Lower lobe of right lung (tissue), 2 donors: ENCODE data around the gene ZNF12. TPM values are rescaled to one million over a fixed set of nuclear protein-coding genes. Genes with fewer than 3 reads are reported as not detected.
"Not testable (repeated sequence)": the region's sequence is repeated elsewhere in the genome, so short reads cannot be mapped to it uniquely, and the experiment has no call there.

Experiments
- ATAC-seq, 2 donors: fragments of 200-7000 bp; cut with Tn5 transposase; one replicate each; pipeline ENCODE4 v1.9.1; 2020 to 2022; ENCODE audit warnings: mild to moderate bottlenecking in 2 of 2, moderate library complexity in 2 of 2
- DNase-seq: peaks from one replicate; pipeline ENCODE4 v3.0.0-alpha.2; 2020
- H3K27ac ChIP-seq: fragments of 200-600 bp; one replicate; pipeline ENCODE4 v1.8.0; 2022
- H3K27me3 ChIP-seq: fragments of 200-600 bp; one replicate; pipeline ENCODE4 v1.8.0; 2022; ENCODE audit warnings: low read depth
- H3K36me3 ChIP-seq: fragments of 200-600 bp; one replicate; pipeline ENCODE4 v1.8.0; 2022; ENCODE audit warnings: mild to moderate bottlenecking
- H3K4me1 ChIP-seq: fragments of 200-600 bp; one replicate; pipeline ENCODE4 v1.8.0; 2022
- H3K4me3 ChIP-seq: fragments of 200-600 bp; one replicate; pipeline ENCODE4 v1.8.0; 2022; ENCODE audit warnings: mild to moderate bottlenecking
- H3K9me3 ChIP-seq: fragments of 200-600 bp; one replicate; pipeline ENCODE4 v1.8.0; 2022
- intact Hi-C: fragments of 100-400 bp; cut with DNase I; formaldehyde crosslinking; loops from one replicate; pipeline ENCODE4 v1.11.0; 2022
- total RNA-seq: library from RNA; stranded (reverse); fragmentation: NEBNext Ultra II Directional; extraction: Animal tissue kit (Norgen Biotek cat#: 25700); gene quantifications from one replicate; pipeline ENCODE4 v1.2.1, GENCODE V29; 2021
- TF ChIP-seq, protein P1 (sequence below): fragments of 200-600 bp; IDR thresholded peaks from one replicate; pipeline ENCODE4 v1.8.0; 2022; ENCODE audit warnings: antibody characterized with exemption, mild to moderate bottlenecking
- donor health status: DM: no; HTN: yes; CAD: no; lungs with severe emphysema.

ZNF12 gene
- total RNA-seq, 1 donor from 2014 or later: 23.4 TPM

DNA sequence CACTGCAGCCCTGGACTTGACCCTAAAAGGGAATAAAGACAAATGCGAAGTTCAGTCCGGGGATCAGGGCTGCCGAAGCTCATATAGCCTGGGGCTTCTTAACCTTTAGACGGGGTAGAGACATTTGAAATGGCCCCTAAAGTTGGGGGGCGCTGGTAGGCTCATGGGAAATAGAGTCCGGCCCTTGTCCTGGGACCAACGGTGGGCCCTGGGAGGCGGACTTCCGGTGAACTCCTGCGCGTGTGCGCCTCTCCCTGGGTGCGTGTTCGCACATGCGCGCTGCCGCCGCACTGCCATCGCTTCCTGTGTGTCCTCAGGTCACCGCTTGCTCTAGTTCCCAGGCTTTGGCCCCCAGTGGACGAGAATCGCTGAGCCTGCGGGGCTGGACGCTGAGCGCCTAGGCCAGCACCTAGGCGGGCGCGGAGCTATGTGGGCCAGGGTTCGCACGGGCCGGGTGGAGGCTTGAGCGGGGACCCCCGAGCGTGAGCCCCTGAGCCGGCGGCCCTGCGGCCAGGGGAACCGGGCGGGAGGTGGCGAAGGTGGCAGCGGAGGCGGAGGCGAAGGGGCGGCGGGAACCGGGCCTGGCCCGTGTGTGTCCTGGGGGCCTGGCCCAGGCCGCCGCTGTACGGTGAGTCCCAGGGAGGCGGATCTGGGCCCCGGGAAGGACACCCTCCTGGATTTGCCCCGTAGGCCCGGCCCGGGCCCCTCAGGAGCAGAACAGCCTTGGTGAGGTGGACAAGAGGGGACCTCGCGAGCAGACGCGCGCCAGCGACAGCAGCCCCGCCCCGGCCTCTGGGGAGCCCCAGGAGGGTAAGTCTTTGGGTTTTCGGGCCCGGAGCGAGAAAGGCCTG lies 23.0 kb upstream of the ZNF12 start:
- Histone ChIP-seq H3K9me3 (no peaks in the 10 kb centered on the region), H3K4me3 (peak overlapping the region; percentile 94), H3K27ac (peak overlapping the region; percentile 82), H3K4me1 (peaks cover 8% of the 10 kb centered on the region), H3K27me3 (no peaks in the 10 kb centered on the region), H3K36me3 (peaks cover 27% of the 10 kb centered on the region)
- peak; percentile 100 for ATAC-seq
- intact Hi-C loops: no loop called here
- TF ChIP-seq, protein P1, sequence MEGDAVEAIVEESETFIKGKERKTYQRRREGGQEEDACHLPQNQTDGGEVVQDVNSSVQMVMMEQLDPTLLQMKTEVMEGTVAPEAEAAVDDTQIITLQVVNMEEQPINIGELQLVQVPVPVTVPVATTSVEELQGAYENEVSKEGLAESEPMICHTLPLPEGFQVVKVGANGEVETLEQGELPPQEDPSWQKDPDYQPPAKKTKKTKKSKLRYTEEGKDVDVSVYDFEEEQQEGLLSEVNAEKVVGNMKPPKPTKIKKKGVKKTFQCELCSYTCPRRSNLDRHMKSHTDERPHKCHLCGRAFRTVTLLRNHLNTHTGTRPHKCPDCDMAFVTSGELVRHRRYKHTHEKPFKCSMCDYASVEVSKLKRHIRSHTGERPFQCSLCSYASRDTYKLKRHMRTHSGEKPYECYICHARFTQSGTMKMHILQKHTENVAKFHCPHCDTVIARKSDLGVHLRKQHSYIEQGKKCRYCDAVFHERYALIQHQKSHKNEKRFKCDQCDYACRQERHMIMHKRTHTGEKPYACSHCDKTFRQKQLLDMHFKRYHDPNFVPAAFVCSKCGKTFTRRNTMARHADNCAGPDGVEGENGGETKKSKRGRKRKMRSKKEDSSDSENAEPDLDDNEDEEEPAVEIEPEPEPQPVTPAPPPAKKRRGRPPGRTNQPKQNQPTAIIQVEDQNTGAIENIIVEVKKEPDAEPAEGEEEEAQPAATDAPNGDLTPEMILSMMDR: no peak
- peak; percentile 97 for DNase-seq

DNA sequence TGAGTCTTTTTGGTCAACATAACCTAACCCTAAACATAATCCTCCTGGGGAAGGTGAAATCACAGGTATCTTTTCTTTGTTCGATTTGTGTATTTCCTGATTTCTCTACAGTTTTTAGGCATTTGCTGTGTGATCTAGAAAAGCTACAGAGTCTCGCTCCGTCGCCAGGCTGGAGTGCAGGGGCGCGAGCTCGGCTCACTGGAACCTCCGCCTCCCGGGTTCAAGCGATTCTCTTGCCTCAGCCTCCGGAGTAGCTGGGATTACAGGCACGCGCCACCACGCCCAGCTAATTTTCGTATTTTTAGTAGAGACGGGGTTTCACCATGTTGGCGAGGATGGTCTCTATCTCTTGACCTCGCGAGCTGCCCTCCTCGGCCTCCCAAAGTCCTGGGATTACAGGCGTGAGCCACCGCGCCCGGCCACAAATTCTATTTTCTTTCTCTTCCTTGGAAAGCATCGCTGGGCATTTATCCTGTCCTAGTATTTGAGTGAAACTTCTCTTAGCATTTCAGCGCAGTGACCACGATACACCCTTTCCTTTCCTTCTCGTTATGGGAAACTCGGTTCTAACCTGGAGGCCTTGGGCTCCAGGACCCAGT lies 22.2 kb upstream of the ZNF12 start:
- H3K27me3 ChIP-seq, DNase-seq, intact Hi-C loops, H3K9me3 ChIP-seq, H3K4me1 ChIP-seq, ATAC-seq: not testable (repeated sequence)
- Histone ChIP-seq H3K36me3 (peaks cover 20% of the 10 kb centered on the region), H3K27ac (peak overlapping the region; percentile 82), H3K4me3 (peak overlapping the region; percentile 94)

DNA sequence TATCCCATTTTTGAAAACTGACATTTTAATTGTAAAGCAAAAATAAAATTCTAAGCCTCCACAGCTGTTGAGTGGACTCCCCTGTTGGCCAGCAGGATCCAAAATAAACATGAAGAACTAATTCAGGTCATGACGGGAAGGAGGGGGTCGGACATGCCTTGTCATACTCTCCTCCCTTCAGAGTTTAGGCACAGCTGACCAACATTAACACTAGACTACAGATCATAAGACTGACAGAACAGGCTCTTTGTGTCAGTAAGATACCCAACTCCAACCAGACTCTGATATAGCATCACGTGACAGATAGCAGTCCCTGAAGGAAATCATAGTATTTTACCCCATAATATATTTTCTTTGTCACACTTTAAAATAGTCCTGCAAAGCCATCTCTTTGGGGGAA lies 20.9 kb upstream of the ZNF12 start:
- Histone ChIP-seq H3K4me1 (peaks cover 8% of the 10 kb centered on the region), H3K27ac (no peak overlapping the region), H3K4me3 (no peak overlapping the region), H3K27me3 (no peaks in the 10 kb centered on the region), H3K36me3 (peaks cover 7% of the 10 kb centered on the region), H3K9me3 (no peaks in the 10 kb centered on the region)
- no peak for DNase-seq
- ATAC-seq: no peak
- intact Hi-C loops: no loop called here
- TF ChIP-seq, protein P1: no peak

DNA sequence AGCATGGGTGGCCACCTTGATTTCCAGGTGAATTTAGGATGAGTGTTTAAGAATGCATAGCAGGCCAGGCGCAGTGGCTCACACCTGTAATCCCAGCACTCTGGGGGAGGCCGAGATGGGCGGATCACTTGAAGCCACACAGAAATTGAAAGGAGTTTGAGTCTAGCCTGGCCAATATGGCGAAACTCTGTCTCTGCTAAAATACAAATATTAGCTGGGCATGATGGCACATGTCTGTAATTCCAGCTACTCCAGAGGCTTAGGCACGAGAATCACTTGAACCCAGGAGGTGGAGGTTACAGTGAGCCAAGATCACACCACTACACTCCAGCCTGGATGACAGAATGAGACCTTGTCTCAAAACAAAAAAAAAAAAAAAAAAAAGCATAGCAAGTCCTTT lies 19.6 kb upstream of the ZNF12 start:
- H3K36me3 ChIP-seq, DNase-seq, ATAC-seq, intact Hi-C loops, H3K4me1 ChIP-seq, H3K9me3 ChIP-seq, H3K27ac ChIP-seq, H3K27me3 ChIP-seq, H3K4me3 ChIP-seq: not testable (repeated sequence)

DNA sequence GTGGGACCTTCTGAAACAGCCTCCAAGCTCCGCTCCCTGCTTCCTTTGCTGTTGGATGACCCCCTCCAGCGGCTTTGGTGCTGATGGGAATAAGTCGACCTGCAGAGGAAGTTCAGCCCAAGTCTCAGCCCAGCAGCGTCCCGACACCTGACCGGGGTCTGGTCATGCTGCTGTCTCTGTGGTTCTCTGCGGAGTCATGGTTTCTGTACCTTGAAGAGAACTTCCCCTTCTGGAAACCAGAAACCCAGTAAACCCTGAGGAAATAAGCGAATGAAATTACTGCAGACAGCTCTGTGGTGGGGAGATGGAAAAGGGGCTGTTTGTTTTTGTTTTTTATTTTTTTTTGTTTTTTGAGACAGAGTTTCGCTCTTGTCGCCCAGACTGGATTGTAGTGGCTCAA lies 18.3 kb upstream of the ZNF12 start:
- Histone ChIP-seq H3K9me3 (no peaks in the 10 kb centered on the region), H3K36me3 (no peaks in the 10 kb centered on the region), H3K4me1 (no peaks in the 10 kb centered on the region), H3K4me3 (no peak overlapping the region), H3K27ac (no peak overlapping the region), H3K27me3 (peaks cover 3% of the 10 kb centered on the region)
- TF ChIP-seq, protein P1: no peak
- intact Hi-C loops: no loop called here
- no peak for ATAC-seq
- peak; percentile 60 for DNase-seq

DNA sequence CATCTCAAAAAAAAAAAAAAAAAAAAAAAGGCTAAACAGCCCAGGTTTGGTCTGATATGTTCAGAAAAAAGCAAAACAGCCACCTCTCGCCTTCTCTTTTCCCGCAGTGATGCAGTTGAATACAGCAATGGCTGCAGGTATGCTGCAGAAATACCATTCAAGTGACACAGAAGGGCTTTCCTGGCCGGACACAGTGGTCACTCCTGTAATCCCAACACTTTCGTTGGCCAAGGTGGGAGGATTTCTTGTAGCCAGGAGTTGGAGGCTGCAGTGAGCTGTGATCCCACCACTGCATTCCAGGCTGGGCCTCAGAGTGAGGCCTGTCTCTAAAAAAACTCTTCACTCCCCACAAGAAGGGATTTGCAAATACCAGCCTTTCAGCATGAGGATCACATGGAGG lies 17.6 kb upstream of the ZNF12 start:
- H3K4me1 ChIP-seq, H3K36me3 ChIP-seq, H3K27me3 ChIP-seq, H3K9me3 ChIP-seq, DNase-seq, H3K4me3 ChIP-seq, intact Hi-C loops, H3K27ac ChIP-seq, ATAC-seq: not testable (repeated sequence)

DNA sequence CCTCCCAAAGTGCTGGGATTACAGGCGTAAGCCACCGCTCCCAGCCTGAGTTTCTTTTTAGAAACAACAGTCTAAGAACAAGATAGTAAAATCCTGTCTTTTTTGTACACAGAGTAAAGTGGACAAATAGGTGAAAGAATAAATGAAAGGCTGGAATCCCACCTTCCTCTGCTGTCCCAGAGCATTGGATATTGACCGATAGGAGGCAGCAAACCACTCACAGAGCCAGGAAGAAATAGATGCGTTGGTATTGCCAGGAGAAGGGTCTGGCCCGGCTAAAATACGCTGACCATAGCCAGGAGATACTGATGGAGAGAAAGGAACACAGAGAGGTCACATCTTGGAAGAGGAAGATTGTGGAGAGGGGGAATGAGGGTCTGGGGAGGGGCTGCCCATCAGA lies 11.4 kb upstream of the ZNF12 start:
- Histone ChIP-seq H3K4me3 (no peak overlapping the region), H3K4me1 (no peaks in the 10 kb centered on the region), H3K36me3 (no peaks in the 10 kb centered on the region), H3K27ac (no peak overlapping the region), H3K27me3 (peaks cover 13% of the 10 kb centered on the region), H3K9me3 (no peaks in the 10 kb centered on the region)
- ATAC-seq (no peak), DNase-seq (no peak)
- intact Hi-C loops: no loop called here
- TF ChIP-seq, protein P1: no peak

DNA sequence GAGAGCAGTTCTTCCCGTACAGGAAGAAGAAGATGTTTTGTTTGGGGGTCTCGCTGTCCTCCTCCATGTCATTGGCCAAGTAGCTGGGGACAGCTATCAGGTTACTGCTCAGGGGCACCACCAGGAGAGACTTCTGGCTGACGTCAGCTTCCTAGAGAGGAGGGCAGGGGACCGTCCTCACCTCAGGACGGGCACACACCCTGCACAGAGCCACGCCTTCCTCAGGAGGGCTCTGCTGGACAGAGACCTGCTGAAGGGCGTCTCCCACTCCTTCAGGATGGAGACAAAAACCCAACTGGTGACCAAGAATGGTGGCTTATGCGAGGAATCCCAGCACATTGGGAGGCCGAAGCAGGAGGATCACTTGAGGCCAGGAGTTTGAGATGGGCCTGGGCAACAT lies 9.2 kb upstream of the ZNF12 start:
- not testable (repeated sequence) for ATAC-seq

More for the DNA sequence above, 9.2 kb upstream of the ZNF12 start:
- DNase-seq, H3K27me3 ChIP-seq, intact Hi-C loops, H3K36me3 ChIP-seq, H3K9me3 ChIP-seq, H3K4me3 ChIP-seq, H3K27ac ChIP-seq, H3K4me1 ChIP-seq: not testable (repeated sequence)
